ENCODE results near the gene KCNH1. TPM values are rescaled to one million over a fixed set of nuclear protein-coding genes. Genes with fewer than 3 reads are reported as not detected.

KCNH1 gene
- total and polyA plus RNA-seq, 2 of the 4 experiments (the other 2 are of a cell fraction), result 0.27 to 0.54 TPM

- Histone ChIP-seq H2AK5ac (ENCODE audit: low read depth, low read length) (no peak overlapping the region), H2BK5ac (ENCODE audit: low read depth, low read length, poor library complexity, severe bottlenecking) (no peak overlapping the region), H3K9ac (ENCODE audit: low read depth, low read length) (no peak overlapping the region), H3K79me1 (ENCODE audit: low read depth in 1 of 2, low read length in 2 of 2) (no peaks in the 10 kb centered on the region), H3K27ac (ENCODE audit: insufficient read depth, low read length) (no peak overlapping the region), H3K4me1 (ENCODE audit: control insufficient read depth, insufficient read depth, low read length) (no peaks in the 10 kb centered on the region), H4K5ac (ENCODE audit: low read depth, low read length) (no peak overlapping the region), H2BK120ac (ENCODE audit: low read depth, low read length) (no peak overlapping the region), H3K9me3 (ENCODE audit: control insufficient read depth, insufficient read depth, low read length) (no peaks in the 10 kb centered on the region; the same call in 1 of the 2 replicates), H2AFZ (replicated peaks; ENCODE audit: low read length, poor library complexity) (no peak overlapping the region), H4K8ac (ENCODE audit: low read depth in 2 of 2, low read length in 2 of 2) (no peak overlapping the region), H3K4me3 (ENCODE audit: insufficient read depth, low read depth, low read length) (no peak overlapping the region), H3K4me2 (ENCODE audit: low read depth, low read length) (no peak overlapping the region), H3K27me3 (ENCODE audit: control insufficient read depth, insufficient read depth, low read length) (no peaks in the 10 kb centered on the region), H3K23ac (ENCODE audit: low read depth, low read length) (no peak overlapping the region), H3K4ac (ENCODE audit: low read depth, low read length) (no peak overlapping the region), H4K91ac (ENCODE audit: insufficient read depth, low read depth, low read length) (no peak overlapping the region), H3K18ac (ENCODE audit: low read depth, low read length) (no peak overlapping the region), H2BK15ac (ENCODE audit: low read depth, low read length) (no peak overlapping the region), H4K20me1 (ENCODE audit: insufficient read depth, low read length) (no peaks in the 10 kb centered on the region), H2BK20ac (ENCODE audit: low read depth, low read length) (no peak overlapping the region), H3K36me3 (ENCODE audit: control insufficient read depth, insufficient read depth, low read length) (no peaks in the 10 kb centered on the region), H3K14ac (replicated peaks; ENCODE audit: low read depth, low read length) (no peak overlapping the region), H2AK9ac (replicated peaks; ENCODE audit: low read depth, low read length, poor library complexity) (no peak overlapping the region), H3K56ac (ENCODE audit: extremely low read depth, insufficient read depth, low read length) (no peak overlapping the region), H3K9me1 (ENCODE audit: insufficient read depth, low read length) (no peaks in the 10 kb centered on the region)
- intact Hi-C loops (cut with micrococcal nuclease) (loop anchor here (10.0 kb wide), 1 partner anchor 879 kb away; the partner anchor contains the start of gene UTP25), in situ Hi-C loops (cut with MboI; ENCODE audit: low sequenced_read_pairs) (no loop called here), dilution Hi-C loops (cut with HindIII; ENCODE audit: low sequenced_read_pairs, unreplicated experiment) (no loop called here)
- POLR2A ChIA-PET (ENCODE audit: unreplicated experiment), result no interaction called here
- TF ChIP-seq MAFK (IDR thresholded peaks at IDR 0.05; ENCODE audit: low read depth, low read length), result no peak
- TF ChIP-seq RCOR1 (IDR thresholded peaks at IDR 0.05; ENCODE audit: insufficient replicate concordance, low read length), result no peak
- no peak for TF ChIP-seq CHD1 (IDR thresholded peaks at IDR 0.05; ENCODE audit: low read depth, low read length)
- no peak for TF ChIP-seq MAZ (IDR thresholded peaks at IDR 0.05; ENCODE audit: borderline replicate concordance, low read depth, low read length)
- TF ChIP-seq ELK1 (IDR thresholded peaks at IDR 0.05; ENCODE audit: borderline replicate concordance, low read depth, low read length), result no peak
- TF ChIP-seq CTCF (conservative IDR thresholded peaks at IDR 0.05; ENCODE audit: low read depth, low read length), result no peak
- no peak for TF ChIP-seq SMC3 (IDR thresholded peaks at IDR 0.05; ENCODE audit: low read depth, low read length)
- TF ChIP-seq POLR2A (IDR thresholded peaks at IDR 0.05; ENCODE audit: low read depth, low read length), result no peak
- no peak for TF ChIP-seq CEBPB (IDR thresholded peaks at IDR 0.05; ENCODE audit: low read depth, low read length)
- no peak for TF ChIP-seq RAD21 (IDR thresholded peaks at IDR 0.05; ENCODE audit: low read length)
- TF ChIP-seq RFX5 (IDR thresholded peaks at IDR 0.05; ENCODE audit: low read depth, low read length), result no peak
- no peak for TF ChIP-seq NFE2L2 (IDR thresholded peaks at IDR 0.05; ENCODE audit: low read depth, low read length)
- TF ChIP-seq BHLHE40 (IDR thresholded peaks at IDR 0.05; ENCODE audit: low read depth, low read length), result no peak
- TF ChIP-seq FOS (IDR thresholded peaks at IDR 0.05; ENCODE audit: low read depth, low read length), result no peak
- no peak for TF ChIP-seq USF2 (IDR thresholded peaks at IDR 0.05; ENCODE audit: low read depth, low read length)
- TF ChIP-seq MXI1 (IDR thresholded peaks at IDR 0.05; ENCODE audit: borderline replicate concordance, low read depth, low read length), result no peak
- BruUV-seq (replicated peaks), result no TSS peak
- ATAC-seq (ENCODE audit: low read depth) (no peak), DNase-seq (no peak)
- no CpG with 5 or more reads among the region's 2 CpGs for WGBS, 2 experiments (ENCODE audit: extremely low coverage in 2 of 2, insufficient read length in 1 of 2)
- CTCF ChIA-PET, result no interaction called here
Measured at GRCh38 chr1:210703593-210703992, 430.4 kb downstream of the KCNH1 start.
